Activated CD8-positive, alpha-beta memory T cell treated with anti-CD3 and anti-CD28 coated beads for 36 hours (primary cell): ENCODE measurements around the gene RND3. TPM values are rescaled to one million over a fixed set of nuclear protein-coding genes. Genes with fewer than 3 reads are reported as not detected.

Experiments
- CTCF ChIA-PET: fragments of 350-600 bp; sonication (Branson Sonifier 250); formaldehyde crosslinking; loops from one replicate; lab custom pipeline; 2021; ENCODE audit warnings: antibody characterized with exemption; lab: Charles Lee
- POLR2A ChIA-PET: fragments of 350-600 bp; sonication (Branson Sonifier 250); formaldehyde crosslinking; loops from one replicate; lab custom pipeline; 2021; ENCODE audit warnings: antibody characterized with exemption; lab: Charles Lee
- total RNA-seq, 2 experiments: library from RNA; stranded (reverse); gene quantifications; one replicate each; pipeline ENCODE4 v1.2.3, GENCODE V29; 2021

RND3 gene
- not detected for total RNA-seq

- ChIA-PET POLR2A (no interaction called here), CTCF (no interaction called here)
Observed at GRCh38 chr2:150487537-150488429, at the start of gene RND3. TSS of gene RND3 (minus strand) at chr2:150487667. CDS start at chr2:150487417, 250 bp downstream.

- ChIA-PET POLR2A (no interaction called here), CTCF (no interaction called here)
Observed at GRCh38 chr2:150535176-150535575, 47.7 kb upstream of the RND3 start.

- ChIA-PET CTCF (no interaction called here), POLR2A (no interaction called here)
Observed at GRCh38 chr2:150532879-150533278, 45.4 kb upstream of the RND3 start.

DNA sequence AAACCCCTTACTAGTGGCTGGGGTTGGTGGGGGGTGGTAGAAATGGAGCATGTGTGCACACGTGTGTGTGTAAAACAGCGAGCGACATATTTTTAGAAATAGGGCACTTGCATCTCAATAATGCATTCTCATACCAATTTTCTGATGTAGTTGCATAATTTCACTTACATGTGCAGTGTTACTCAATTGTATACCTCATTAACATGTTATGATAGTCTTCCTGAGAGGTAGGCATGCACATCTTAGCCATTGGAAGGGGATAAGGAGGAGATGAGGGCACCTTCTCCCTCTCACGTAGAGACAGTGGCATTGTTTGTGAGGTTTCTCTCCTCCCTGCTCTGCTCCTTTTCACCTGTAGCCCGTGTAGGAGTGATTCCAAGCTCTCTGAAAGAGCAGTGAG, 44.6 kb upstream of the RND3 start:
- POLR2A ChIA-PET: no interaction called here
- CTCF ChIA-PET: no interaction called here

- ChIA-PET POLR2A (no interaction called here), CTCF (no interaction called here)
Observed at GRCh38 chr2:150531591-150531990, 44.1 kb upstream of the RND3 start.

DNA sequence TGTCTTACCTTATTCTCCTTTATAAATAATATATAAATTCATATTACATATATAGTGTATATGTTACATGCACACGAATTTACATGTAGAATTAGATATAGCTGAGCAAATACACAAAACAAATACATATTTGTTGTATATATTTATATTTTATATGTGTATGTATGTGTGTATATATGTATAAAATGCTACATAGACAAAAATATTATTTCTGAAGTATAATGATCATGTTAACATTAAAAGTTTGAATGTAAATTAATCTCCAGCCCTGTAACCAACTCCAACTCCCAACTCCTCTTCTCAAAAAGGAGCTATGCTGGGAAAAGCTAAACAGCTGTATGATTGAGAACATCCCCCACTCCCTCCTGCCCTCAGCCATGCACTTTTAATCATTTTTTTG, 42.7 kb upstream of the RND3 start:
- ChIA-PET POLR2A (no interaction called here), CTCF (no interaction called here)

DNA sequence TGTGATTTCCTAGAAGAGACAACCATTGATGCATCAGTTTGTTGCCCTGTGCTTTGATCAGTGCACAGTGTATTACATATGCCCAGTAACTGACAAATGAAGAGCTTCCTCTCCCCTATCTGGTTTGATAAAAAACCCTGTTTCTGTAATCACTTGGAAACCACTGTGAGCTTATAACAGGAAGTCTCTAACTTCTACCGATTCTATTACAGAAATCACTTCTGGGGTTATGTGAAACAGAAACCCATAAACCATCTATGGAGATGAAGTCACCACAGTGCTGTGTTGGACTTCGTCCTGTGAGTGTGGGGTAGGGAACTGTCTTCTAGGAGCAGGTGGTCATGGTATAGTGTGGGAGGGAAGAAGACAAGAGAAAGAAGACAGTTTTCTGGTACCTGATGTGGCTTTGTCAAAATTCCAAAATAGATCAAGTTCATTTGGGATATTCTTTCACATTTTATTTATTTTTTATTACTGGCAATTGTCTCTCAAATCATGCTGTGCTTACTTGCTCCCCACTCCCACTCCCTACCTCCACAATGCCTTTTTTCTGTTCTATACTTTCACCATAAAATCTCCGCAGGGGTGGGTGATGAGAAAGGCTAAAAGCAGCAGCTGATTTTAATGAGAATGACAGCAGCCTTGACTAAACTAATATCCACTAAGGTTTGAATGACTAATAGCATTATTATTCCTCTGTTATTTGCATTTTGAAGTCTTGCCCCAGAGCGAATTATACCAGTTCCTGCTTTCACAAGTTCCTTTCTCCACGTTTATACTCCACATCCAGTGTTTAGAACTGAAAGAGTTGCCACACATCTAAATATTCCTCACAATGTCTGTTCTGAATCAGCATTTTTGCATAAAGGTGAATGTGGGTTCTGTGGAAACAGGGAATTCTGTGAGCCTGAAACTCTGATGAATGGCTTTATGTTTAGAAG, 41.7 kb upstream of the RND3 start:
- ChIA-PET CTCF (no interaction called here), POLR2A (no interaction called here)

DNA sequence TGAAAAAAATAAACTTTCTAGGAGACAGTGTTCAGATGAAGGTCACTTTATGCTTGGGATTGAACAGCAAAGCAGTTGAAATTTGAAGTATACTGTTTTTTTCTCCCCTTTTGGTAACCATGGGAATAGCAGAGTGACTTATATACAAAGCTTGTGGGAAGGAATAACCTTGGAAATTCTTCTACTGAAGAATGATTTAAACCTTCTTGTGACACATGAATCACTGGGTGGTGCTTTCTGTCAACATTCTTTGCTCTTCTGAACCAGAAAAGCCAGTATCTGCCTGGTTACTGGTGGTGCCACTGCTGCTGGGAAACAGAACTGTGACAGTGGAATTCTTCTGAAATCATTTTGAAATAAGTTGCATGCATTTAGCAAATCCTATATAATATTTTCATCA, 39.4 kb upstream of the RND3 start:
- ChIA-PET POLR2A (no interaction called here), CTCF (no interaction called here)

- ChIA-PET POLR2A (no interaction called here), CTCF (no interaction called here)
Observed at GRCh38 chr2:150526006-150526405, 38.5 kb upstream of the RND3 start.

DNA sequence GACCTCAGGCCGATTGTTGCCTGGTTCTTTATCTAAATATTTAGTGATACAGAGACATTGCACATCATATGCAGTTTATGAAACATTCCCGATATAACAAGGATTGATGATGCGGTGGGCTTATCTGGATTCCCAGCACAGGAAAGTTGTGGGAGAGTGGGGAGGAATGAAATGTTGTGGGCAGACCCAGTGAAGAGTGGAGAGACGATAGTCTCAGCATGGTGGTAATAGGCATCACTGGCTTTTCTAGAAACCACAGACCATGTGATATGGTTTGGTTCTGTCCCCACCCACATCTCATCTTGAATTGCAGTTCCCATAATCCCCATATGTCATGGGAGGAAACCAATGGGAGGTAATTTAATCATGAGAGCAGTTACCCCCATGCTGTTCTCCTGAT, 34.8 kb upstream of the RND3 start:
- ChIA-PET POLR2A (no interaction called here), CTCF (no interaction called here)

GRCh38 chr2:150520887-150521664, 33.6 kb upstream of the RND3 start:
- CTCF ChIA-PET: no interaction called here
- POLR2A ChIA-PET: no interaction called here

DNA sequence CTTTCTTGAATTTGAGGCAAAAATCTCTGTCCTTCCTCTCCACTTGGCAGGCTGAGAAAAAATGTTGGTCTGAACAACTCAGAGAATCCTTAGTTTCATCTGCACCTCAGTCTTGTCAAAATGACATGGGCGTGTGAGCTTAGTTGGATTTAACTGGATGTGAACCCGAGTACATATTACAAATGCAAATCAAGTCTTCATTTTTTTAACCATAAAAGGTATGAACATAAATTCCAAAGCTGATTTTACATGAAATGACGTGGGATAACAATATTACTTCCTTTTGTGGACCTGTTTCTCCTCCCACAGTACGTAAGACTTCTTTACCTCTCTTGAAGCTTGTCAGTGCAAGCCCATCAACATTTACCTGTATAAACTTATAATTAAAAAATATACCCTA, 32.6 kb upstream of the RND3 start:
- ChIA-PET POLR2A (no interaction called here), CTCF (no interaction called here)

DNA sequence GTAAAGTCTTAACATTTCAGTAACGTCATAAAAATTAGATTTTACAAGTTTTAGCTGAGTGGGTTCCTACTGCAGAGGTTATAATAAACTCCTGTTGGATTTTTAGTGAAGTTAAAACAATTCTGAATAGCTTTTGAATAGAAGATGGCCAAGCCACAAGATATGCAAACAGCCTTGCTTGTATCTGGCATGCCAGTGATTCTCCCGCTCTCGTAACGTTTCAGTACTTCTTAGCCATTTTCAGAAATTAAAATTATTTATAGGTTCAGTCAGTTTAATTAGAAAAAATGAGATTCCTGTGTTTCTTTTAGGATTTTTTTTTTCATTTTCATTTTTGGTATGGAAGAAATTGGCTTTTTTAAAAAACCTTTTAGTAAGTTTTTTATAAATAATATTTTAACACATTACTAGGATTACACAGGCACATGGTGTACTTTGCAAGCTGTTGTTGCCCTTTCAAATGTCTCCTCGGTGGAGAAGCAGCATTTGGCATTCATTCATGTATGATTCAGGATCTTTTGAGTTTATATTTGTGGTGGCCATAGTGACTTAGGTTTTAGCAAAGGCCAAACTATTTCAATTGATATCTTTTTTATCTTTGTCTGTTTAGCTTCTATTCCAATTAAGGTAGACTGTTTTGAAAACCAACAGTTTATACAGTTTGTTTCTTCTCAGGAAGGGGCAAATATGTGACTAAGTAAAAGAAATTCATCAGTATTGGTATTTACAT, 30.6 kb upstream of the RND3 start:
- ChIA-PET POLR2A (no interaction called here), CTCF (no interaction called here)

DNA sequence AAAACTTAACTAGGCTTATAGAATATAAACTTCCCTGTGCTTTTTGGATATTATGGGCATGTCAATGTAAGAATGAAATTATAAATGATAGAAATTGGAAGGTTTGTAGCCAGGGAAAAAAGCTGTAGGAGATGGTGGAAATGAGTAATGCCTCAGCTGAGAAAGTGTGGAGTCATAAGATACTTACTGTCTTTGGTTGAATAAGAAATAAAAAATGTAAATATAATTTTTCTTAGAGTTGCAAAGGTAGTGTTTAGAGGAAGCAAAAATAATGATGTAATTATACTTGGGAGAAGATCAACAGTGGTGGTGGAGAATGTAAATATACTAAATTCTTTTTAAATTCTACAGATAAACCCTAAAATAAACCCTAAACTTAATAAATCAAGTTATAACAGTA, 26.2 kb upstream of the RND3 start:
- ChIA-PET POLR2A (no interaction called here), CTCF (no interaction called here)

DNA sequence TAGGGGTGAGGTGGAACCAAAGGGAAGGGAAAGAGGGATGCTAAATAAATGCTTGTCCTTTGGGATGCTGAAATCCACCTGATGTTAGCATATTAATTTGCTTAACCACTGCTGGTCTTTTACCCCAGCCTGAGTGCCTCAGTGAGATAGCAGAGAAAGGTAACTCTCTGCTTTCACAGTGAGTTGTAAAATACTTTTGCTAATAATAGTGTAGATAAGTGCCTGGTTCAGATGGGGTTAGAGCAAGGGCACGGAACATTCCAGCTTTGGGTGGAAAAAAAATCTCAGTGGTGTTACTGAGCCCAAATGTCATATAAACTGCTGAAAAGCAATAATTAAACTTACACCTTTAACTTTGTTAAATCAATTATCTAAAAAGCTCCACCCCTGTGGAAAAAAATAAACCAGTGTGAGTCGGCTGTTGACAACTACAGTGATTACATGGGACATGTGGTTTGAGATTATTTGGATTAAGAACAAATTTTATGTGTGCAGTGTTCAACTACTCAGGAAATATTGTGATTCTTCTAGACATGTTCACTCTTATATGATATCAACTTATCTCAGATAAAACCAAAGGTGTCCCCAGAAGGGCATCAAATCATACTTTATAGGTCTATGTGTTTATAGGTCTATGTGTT, 21.1 kb upstream of the RND3 start:
- CTCF ChIA-PET: no interaction called here
- POLR2A ChIA-PET: no interaction called here

DNA sequence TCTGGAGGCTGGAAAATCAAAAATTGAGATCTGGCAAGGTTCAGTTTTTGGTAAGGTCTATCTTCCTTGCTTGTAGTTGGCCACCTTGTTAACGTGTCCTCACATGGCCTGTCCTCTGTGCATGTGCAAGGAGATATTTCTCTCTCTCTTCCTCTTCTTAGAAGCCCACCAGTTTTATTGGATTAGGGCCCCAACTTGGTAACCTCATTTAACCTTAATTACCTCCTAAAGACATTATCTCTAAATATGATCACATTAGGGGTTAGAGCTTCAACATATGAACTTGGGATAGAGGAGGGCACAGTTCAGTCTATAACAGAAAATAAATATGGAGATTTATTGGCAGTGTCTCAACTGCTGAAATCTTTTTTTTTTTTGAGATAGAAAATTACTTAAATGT, 19.6 kb upstream of the RND3 start:
- CTCF ChIA-PET: no interaction called here
- POLR2A ChIA-PET: no interaction called here

DNA sequence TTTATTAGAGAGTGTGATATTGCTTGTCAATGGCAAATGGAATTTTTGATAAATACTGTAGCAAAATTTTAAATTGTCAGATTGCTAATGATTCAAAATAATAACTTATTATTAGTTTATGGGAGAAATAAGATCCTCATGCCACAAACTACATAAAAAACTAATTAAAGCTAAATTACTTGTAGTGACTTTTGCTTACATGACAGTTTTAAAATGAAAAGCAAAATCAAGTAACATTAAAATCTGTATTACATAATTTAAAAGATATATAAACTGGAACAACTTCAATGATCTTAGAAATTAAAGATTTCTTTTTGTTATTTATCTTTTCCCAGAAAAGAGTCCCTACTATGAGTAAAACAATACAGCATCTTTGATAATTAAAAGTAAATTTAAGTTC, 17.7 kb upstream of the RND3 start:
- ChIA-PET CTCF (no interaction called here), POLR2A (no interaction called here)

GRCh38 chr2:150495993-150496627, 8.6 kb upstream of the RND3 start:
- CTCF ChIA-PET: no interaction called here
- POLR2A ChIA-PET: interaction anchor here (0.6 kb wide), 1 partner anchor 198 kb away, joined by 3 read pairs; no protein-coding TSS in a partner anchor
